PC-9 (cell line): ENCODE measurements around the gene RAMACL. TPM values are rescaled to one million over a fixed set of nuclear protein-coding genes. Genes with fewer than 3 reads are reported as not detected.

Source experiments
- BruUV-seq: library from RNA; stranded (reverse); fragments of 400-500 nt; replicated peaks from 2 replicates; lab custom pipeline; 2021; lab: Mats Ljungman, UMichigan
- CTCF ChIA-PET: fragments of 300-600 bp; sonication (Branson Sonifier 250); formaldehyde crosslinking; loops from one replicate; lab custom pipeline; 2022; ENCODE audit warnings: antibody characterized with exemption; lab: Charles Lee
- POLR2A ChIA-PET: fragments of 300-600 bp; sonication (Branson Sonifier 250); formaldehyde crosslinking; loops from one replicate; lab custom pipeline; 2022; ENCODE audit warnings: antibody characterized with exemption; ENCODE audit not compliant: unreplicated experiment; lab: Charles Lee
- DNase-seq, 2 experiments: peaks; one replicate each; pipeline versions ENCODE4 v3.0.0 to v3.0.0-alpha.2; 2015 to 2022; ENCODE audit warnings: mixed read lengths in 1 of 2
- H2AFZ ChIP-seq: fragments of 200-600 bp; sonication (generic); 2 replicates; pipeline ENCODE4 v1.8.1; 2017; ENCODE audit warnings: antibody characterized with exemption
- H3F3A ChIP-seq: fragments of 200-600 bp; sonication (generic); 2 replicates; pipeline ENCODE4 v1.8.1; 2017; ENCODE audit warnings: antibody characterized with exemption, mild to moderate bottlenecking, low read depth; ENCODE audit not compliant: insufficient read depth
- H3K27ac ChIP-seq: fragments of 200-600 bp; sonication (generic); 2 replicates; pipeline ENCODE4 v1.6.1; 2016; ENCODE audit warnings: mixed run types
- H3K27me3 ChIP-seq: fragments of 200-600 bp; sonication (generic); 2 replicates; pipeline ENCODE4 v1.6.1; 2016; ENCODE audit warnings: low read depth, mixed run types; ENCODE audit not compliant: insufficient read depth
- H3K36me3 ChIP-seq: fragments of 200-600 bp; sonication (generic); 2 replicates; pipeline ENCODE4 v1.6.1; 2016; ENCODE audit warnings: low read depth, mixed run types
- H3K4me1 ChIP-seq: fragments of 200-600 bp; sonication (generic); replicated peaks from 2 replicates; pipeline ENCODE4 v1.6.1; 2016; ENCODE audit warnings: mixed run types; ENCODE audit not compliant: insufficient read depth
- H3K4me2 ChIP-seq: fragments of 200-600 bp; sonication (generic); 2 replicates; pipeline ENCODE4 v1.6.1; 2017; ENCODE audit warnings: mixed run types
- H3K4me3 ChIP-seq: fragments of 200-600 bp; sonication (generic); 2 replicates; pipeline ENCODE4 v1.6.1; 2016; ENCODE audit warnings: mixed run types
- H3K79me2 ChIP-seq: fragments of 200-600 bp; sonication (generic); 2 replicates; pipeline ENCODE4 v1.6.1; 2017; ENCODE audit warnings: low read depth, mixed run types
- H3K9me2 ChIP-seq: fragments of 200-600 bp; sonication (generic); 2 replicates; pipeline ENCODE4 v1.8.1; 2017; ENCODE audit warnings: mild to moderate bottlenecking; ENCODE audit not compliant: insufficient read depth
- H3K9me3 ChIP-seq: fragments of 200-600 bp; sonication (generic); 2 replicates; pipeline ENCODE4 v1.8.1; 2016; ENCODE audit warnings: low read depth; ENCODE audit not compliant: insufficient read depth
- H4K20me1 ChIP-seq: fragments of 200-600 bp; sonication (generic); 2 replicates; pipeline ENCODE4 v1.8.1; 2017; ENCODE audit not compliant: insufficient read depth
- EZH2 ChIP-seq: fragments of 200-600 bp; sonication (generic); IDR thresholded peaks from 2 replicates; pipeline ENCODE4 v1.8.0; 2017; ENCODE audit warnings: antibody characterized with exemption, low read depth
- intact Hi-C: fragments of 100-400 bp; cut with micrococcal nuclease; formaldehyde crosslinking; loops from one replicate; pipeline ENCODE4 v1.10.0; 2022; ENCODE audit not compliant: unreplicated experiment
- total RNA-seq: library from RNA; stranded (reverse); gene quantifications from 2 replicates; pipeline ENCODE4 v1.2.3, GENCODE V29; 2021
- TF ChIP-seq, protein P1 (sequence below): fragments of 200-600 bp; sonication (generic); conservative IDR thresholded peaks from 2 replicates; pipeline ENCODE4 v1.6.1; 2017; ENCODE audit warnings: mixed run types, antibody characterized with exemption, mild to moderate bottlenecking, moderate library complexity

RAMACL gene
- total RNA-seq, 1 experiment from 2014 or later = 0.52 TPM

DNA sequence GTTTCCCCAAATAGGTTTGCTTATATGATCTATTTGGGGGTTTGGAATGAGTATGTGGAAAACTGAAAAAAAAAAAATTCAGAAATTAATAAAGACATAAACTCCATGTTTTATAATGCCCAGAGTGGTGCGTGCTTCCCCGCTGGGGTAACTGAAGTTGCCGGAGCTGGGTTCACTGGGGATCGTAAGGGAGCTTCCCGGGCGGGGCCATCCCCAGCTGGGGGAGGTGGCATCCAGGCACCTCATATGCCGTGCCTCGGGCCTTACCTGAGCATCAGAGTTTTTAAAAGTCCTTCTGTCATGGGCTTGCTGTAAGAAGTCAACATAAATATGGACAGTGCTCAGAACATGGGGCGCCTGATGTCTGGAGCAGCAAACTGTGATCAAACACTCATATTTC, 17.9 kb upstream of the RAMACL start:
- H3K79me2 ChIP-seq = no peaks in the 10 kb centered on the region
- H3K9me3 ChIP-seq = no peaks in the 10 kb centered on the region
- no peak overlapping the region for H2AFZ ChIP-seq
- ChIA-PET CTCF (no interaction called here), POLR2A (no interaction called here)
- BruUV-seq = no TSS peak
- no peak overlapping the region for H3K27ac ChIP-seq
- H3K27me3 ChIP-seq = no peaks in the 10 kb centered on the region
- TF ChIP-seq, protein P1, sequence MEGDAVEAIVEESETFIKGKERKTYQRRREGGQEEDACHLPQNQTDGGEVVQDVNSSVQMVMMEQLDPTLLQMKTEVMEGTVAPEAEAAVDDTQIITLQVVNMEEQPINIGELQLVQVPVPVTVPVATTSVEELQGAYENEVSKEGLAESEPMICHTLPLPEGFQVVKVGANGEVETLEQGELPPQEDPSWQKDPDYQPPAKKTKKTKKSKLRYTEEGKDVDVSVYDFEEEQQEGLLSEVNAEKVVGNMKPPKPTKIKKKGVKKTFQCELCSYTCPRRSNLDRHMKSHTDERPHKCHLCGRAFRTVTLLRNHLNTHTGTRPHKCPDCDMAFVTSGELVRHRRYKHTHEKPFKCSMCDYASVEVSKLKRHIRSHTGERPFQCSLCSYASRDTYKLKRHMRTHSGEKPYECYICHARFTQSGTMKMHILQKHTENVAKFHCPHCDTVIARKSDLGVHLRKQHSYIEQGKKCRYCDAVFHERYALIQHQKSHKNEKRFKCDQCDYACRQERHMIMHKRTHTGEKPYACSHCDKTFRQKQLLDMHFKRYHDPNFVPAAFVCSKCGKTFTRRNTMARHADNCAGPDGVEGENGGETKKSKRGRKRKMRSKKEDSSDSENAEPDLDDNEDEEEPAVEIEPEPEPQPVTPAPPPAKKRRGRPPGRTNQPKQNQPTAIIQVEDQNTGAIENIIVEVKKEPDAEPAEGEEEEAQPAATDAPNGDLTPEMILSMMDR = no peak
- TF ChIP-seq EZH2 = no peak
- no peak overlapping the region for H3K4me3 ChIP-seq
- DNase-seq = no peak
- no peaks in the 10 kb centered on the region for H3K4me1 ChIP-seq
- H3F3A ChIP-seq = no peaks in the 10 kb centered on the region
- intact Hi-C loops = no loop called here
- no peaks in the 10 kb centered on the region for H3K9me2 ChIP-seq
- no peak overlapping the region for H3K4me2 ChIP-seq
- H3K36me3 ChIP-seq = no peaks in the 10 kb centered on the region
- no peaks in the 10 kb centered on the region for H4K20me1 ChIP-seq

DNA sequence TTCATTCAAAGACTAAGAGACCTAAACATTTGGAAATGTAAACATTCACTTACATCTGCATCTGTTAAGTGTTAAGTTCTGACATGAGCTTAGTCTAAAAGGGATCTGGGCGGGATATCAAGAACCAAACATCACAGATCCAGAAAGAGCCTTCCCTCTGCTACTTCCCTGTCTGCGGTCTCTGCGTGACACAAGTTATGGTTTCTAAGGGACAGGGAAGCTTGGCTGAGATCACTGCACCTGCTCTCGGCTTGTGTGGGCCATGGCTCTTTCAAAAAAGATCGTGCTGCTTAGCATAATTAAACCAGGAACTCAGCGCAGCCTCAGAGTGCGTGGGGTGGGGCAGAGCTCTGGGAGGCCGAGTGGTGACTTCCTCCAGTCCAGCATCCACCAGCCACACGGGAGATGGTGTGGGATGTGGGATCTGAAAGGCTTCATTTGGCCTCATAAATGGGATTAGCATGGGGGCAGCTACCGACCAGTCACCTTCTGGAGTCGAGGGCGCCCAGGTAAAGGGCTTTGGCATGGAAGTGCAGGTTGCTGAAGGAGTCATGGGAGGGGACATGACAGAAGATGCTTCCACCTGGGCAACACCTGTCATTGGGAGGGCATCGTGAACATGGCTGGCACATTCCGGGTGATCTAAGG, 16.7 kb upstream of the RAMACL start:
- TF ChIP-seq, protein P1 = no peak
- TF ChIP-seq EZH2 = no peak
- ChIA-PET CTCF (no interaction called here), POLR2A (no interaction called here)
- H3K9me2 ChIP-seq = no peaks in the 10 kb centered on the region
- intact Hi-C loops = no loop called here
- H3K4me3 ChIP-seq = no peak overlapping the region
- no peaks in the 10 kb centered on the region for H3K9me3 ChIP-seq
- no peaks in the 10 kb centered on the region for H3K27me3 ChIP-seq
- H3K36me3 ChIP-seq = no peaks in the 10 kb centered on the region
- DNase-seq = no peak
- H3K27ac ChIP-seq = no peak overlapping the region
- H3K4me2 ChIP-seq = no peak overlapping the region
- no peaks in the 10 kb centered on the region for H3K4me1 ChIP-seq
- H4K20me1 ChIP-seq = no peaks in the 10 kb centered on the region
- no TSS peak for BruUV-seq
- no peaks in the 10 kb centered on the region for H3F3A ChIP-seq
- no peak overlapping the region for H2AFZ ChIP-seq
- H3K79me2 ChIP-seq = no peaks in the 10 kb centered on the region

DNA sequence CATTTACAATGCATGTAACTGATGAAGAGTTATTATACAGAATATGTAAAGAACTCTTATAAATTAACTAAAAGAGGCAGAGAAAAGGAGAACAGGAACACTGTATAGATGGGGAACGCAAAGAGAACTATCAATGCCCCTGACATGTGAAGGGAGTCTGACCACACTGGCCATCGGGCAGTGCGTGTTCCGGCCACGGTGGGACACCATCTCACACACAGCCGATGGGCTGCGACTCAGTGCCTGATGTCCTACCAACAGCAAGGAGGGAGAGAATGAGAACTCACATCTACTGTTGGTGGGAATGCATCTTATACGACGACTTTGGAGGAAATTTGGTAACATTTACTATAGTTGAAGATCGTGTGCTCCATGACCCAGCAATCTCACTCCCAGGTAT, 15.5 kb upstream of the RAMACL start:
- Histone ChIP-seq H3F3A (no peaks in the 10 kb centered on the region), H3K27me3 (no peaks in the 10 kb centered on the region), H4K20me1 (no peaks in the 10 kb centered on the region), H3K9me2 (no peaks in the 10 kb centered on the region), H3K9me3 (no peaks in the 10 kb centered on the region), H3K36me3 (no peaks in the 10 kb centered on the region), H3K4me1 (no peaks in the 10 kb centered on the region), H3K79me2 (no peaks in the 10 kb centered on the region), H2AFZ (no peak overlapping the region), H3K4me3 (no peak overlapping the region), H3K4me2 (no peak overlapping the region), H3K27ac (no peak overlapping the region)
- ChIA-PET CTCF (no interaction called here), POLR2A (no interaction called here)
- no peak for TF ChIP-seq EZH2
- TF ChIP-seq, protein P1 = no peak
- BruUV-seq = no TSS peak
- DNase-seq = no peak
- intact Hi-C loops = no loop called here
